Testis (tissue), 2 donors: ENCODE measurements around the gene ATPAF2.

Experiments used
- POLR2A ChIP-seq: fragments of 450-650 bp; IDR thresholded peaks from one replicate; pipeline ENCODE4 v1.6.1; 2017; ENCODE audit warnings: antibody characterized with exemption, mild to moderate bottlenecking, moderate library complexity
- TF ChIP-seq, protein P1 (sequence below), 3 experiments: fragments of 450-650 bp in 2 of 3; fragments of 200-600 bp in 1 of 3; sonication (generic) in 1 of 3; IDR thresholded peaks; one replicate each; pipeline ENCODE4 v1.5.1; 2016 to 2019; ENCODE audit warnings: antibody characterized with exemption in 3 of 3, mild to moderate bottlenecking in 2 of 3, moderate library complexity in 1 of 3

DNA sequence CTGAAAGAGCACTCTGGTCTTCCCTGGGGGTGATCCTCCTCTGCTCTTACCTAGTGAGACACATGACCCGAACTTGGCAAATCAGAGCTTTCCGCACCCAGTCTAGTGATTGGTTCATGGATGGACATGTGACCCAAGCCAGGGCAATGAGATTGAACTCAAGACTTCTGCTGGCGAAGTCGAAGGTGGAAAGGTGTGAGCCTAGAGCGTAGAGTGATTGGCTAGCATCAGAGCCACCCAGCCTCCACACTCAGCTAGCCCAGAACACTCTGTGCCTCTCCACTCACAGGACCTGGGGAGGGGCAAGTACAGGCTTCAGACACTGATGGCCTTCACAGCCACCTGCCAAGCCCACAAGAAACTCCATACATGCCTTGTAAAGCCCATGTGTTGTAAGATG lies 17.6 kb downstream of the ATPAF2 start:
- TF ChIP-seq, protein P1, sequence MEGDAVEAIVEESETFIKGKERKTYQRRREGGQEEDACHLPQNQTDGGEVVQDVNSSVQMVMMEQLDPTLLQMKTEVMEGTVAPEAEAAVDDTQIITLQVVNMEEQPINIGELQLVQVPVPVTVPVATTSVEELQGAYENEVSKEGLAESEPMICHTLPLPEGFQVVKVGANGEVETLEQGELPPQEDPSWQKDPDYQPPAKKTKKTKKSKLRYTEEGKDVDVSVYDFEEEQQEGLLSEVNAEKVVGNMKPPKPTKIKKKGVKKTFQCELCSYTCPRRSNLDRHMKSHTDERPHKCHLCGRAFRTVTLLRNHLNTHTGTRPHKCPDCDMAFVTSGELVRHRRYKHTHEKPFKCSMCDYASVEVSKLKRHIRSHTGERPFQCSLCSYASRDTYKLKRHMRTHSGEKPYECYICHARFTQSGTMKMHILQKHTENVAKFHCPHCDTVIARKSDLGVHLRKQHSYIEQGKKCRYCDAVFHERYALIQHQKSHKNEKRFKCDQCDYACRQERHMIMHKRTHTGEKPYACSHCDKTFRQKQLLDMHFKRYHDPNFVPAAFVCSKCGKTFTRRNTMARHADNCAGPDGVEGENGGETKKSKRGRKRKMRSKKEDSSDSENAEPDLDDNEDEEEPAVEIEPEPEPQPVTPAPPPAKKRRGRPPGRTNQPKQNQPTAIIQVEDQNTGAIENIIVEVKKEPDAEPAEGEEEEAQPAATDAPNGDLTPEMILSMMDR (IDR thresholded peaks at IDR 0.05) = no peak
- no peak for TF ChIP-seq POLR2A
